Measurements from ENCODE around the gene MARCKS. TPM values are rescaled to one million over a fixed set of nuclear protein-coding genes. Genes with fewer than 3 reads are reported as not detected.

Gene MARCKS
- total RNA-seq, 2 donors from 2014 or later = 9.8 to 13.5 TPM

- Histone ChIP-seq H3K4me1 (peaks cover 0 to 9% of the 10 kb centered on the region in 2 donors), H3K27me3 (no peaks in the 10 kb centered on the region), H3K9me3 (no peaks in the 10 kb centered on the region), H3K4me3 (no peak overlapping the region), H3K36me3 (no peaks in the 10 kb centered on the region), H3K27ac (no peak overlapping the region)
- no peak for DNase-seq (ENCODE audit: low spot score)
- TF ChIP-seq, protein P1, sequence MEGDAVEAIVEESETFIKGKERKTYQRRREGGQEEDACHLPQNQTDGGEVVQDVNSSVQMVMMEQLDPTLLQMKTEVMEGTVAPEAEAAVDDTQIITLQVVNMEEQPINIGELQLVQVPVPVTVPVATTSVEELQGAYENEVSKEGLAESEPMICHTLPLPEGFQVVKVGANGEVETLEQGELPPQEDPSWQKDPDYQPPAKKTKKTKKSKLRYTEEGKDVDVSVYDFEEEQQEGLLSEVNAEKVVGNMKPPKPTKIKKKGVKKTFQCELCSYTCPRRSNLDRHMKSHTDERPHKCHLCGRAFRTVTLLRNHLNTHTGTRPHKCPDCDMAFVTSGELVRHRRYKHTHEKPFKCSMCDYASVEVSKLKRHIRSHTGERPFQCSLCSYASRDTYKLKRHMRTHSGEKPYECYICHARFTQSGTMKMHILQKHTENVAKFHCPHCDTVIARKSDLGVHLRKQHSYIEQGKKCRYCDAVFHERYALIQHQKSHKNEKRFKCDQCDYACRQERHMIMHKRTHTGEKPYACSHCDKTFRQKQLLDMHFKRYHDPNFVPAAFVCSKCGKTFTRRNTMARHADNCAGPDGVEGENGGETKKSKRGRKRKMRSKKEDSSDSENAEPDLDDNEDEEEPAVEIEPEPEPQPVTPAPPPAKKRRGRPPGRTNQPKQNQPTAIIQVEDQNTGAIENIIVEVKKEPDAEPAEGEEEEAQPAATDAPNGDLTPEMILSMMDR (IDR thresholded peaks at IDR 0.05) = no peak
Observed at GRCh38 chr6:113820761-113821160, 36.4 kb upstream of the MARCKS start.

DNA sequence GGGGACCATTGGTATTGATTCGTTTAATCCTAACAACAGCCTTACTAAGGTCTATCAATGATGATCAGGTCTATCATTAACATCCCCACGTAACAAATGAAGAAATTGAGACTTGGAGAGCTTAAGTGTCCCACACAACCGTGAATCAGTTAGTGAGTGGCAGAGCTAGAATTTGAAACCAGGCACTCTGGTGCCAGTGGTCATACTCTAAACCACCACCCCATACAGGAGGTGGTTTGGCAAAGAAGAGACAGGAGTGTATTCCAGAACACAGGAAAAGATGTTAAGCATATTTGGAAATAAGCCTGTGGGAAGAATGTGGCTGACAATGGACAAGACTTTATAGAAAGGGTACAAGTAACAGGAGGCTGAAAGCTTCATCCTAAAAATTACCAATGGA lies 35.7 kb upstream of the MARCKS start:
- no peak overlapping the region for H3K27ac ChIP-seq
- TF ChIP-seq, protein P1 (IDR thresholded peaks at IDR 0.05) = no peak

DNA sequence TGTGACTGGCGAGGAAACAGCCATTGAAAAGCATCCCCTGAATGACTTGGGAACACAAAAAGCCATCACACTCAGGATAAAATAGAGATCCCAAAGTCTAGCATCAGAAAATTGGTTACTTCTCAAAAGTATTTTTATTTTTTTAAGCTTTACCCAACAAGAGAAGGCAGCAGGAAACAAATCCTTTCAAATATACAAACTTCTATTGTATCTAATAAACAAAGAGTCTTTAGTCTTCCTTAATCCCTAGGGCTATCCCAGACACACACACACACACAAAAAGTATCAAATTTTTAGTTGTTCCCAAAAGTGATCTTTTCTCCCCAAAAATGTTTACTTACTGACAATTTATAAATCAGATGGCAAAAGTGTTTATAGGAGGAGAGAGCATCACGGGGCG lies 33.2 kb upstream of the MARCKS start:
- H3K4me3 ChIP-seq = no peak overlapping the region
- no peaks in the 10 kb centered on the region for H3K36me3 ChIP-seq
- TF ChIP-seq, protein P1 (IDR thresholded peaks at IDR 0.05) = no peak
- no peak overlapping the region for H3K27ac ChIP-seq
- peaks cover 0 to 14% of the 10 kb centered on the region in 2 donors for H3K4me1 ChIP-seq
- no peak for DNase-seq (ENCODE audit: low spot score)
- H3K9me3 ChIP-seq = no peaks in the 10 kb centered on the region
- H3K27me3 ChIP-seq = no peaks in the 10 kb centered on the region

More for the DNA sequence above, 35.7 kb upstream of the MARCKS start:
- Histone ChIP-seq H3K4me1 (peaks cover 0 to 14% of the 10 kb centered on the region in 2 donors), H3K4me3 (no peak overlapping the region), H3K9me3 (no peaks in the 10 kb centered on the region), H3K36me3 (no peaks in the 10 kb centered on the region), H3K27me3 (no peaks in the 10 kb centered on the region)
- DNase-seq (ENCODE audit: low spot score) = no peak

GRCh38 chr6:113824411-113824810 lies 32.7 kb upstream of the MARCKS start:
- no peaks in the 10 kb centered on the region for H3K36me3 ChIP-seq
- TF ChIP-seq, protein P1 (IDR thresholded peaks at IDR 0.05) = no peak
- H3K4me1 ChIP-seq = peaks cover 0 to 14% of the 10 kb centered on the region in 2 donors
- no peak overlapping the region for H3K4me3 ChIP-seq
- no peaks in the 10 kb centered on the region for H3K9me3 ChIP-seq
- H3K27me3 ChIP-seq = no peaks in the 10 kb centered on the region
- H3K27ac ChIP-seq = no peak overlapping the region
- no peak for DNase-seq (ENCODE audit: low spot score)

GRCh38 chr6:113824866-113825265 lies 32.3 kb upstream of the MARCKS start:
- H3K4me3 ChIP-seq = no peak overlapping the region
- TF ChIP-seq, protein P1 (IDR thresholded peaks at IDR 0.05) = no peak
- peaks cover 0 to 14% of the 10 kb centered on the region in 2 donors for H3K4me1 ChIP-seq
- H3K27me3 ChIP-seq = no peaks in the 10 kb centered on the region
- no peak for DNase-seq (ENCODE audit: low spot score)
- H3K9me3 ChIP-seq = no peaks in the 10 kb centered on the region
- no peaks in the 10 kb centered on the region for H3K36me3 ChIP-seq
- H3K27ac ChIP-seq = no peak overlapping the region

GRCh38 chr6:113825781-113826180 lies 31.4 kb upstream of the MARCKS start:
- Histone ChIP-seq H3K4me3 (no peak overlapping the region), H3K4me1 (peaks cover 0 to 14% of the 10 kb centered on the region in 2 donors), H3K9me3 (no peaks in the 10 kb centered on the region), H3K27me3 (no peaks in the 10 kb centered on the region), H3K27ac (no peak overlapping the region), H3K36me3 (no peaks in the 10 kb centered on the region)
- no peak for DNase-seq (ENCODE audit: low spot score)
- TF ChIP-seq, protein P1 (IDR thresholded peaks at IDR 0.05) = no peak
